Measurements from ENCODE around the gene RALBP1.

The RALBP1 gene

DNA sequence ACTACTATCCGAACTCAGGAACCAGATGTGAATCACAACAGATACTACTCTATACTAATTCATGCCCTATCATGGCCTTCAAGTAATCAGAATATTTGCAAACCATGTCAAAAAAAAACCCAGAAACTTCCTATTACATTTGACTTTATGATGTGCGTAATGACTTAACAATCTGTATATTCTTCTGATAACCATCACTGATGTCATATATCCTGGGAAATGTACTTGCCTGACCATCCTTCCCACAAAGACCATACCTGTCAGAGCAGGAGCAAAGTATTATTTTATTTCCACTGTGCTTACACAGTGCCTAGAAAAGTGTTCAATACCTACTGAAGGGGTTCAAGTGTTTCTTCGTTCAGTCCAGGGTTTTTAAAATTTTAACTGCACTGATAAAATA is 111.5 kb downstream of the RALBP1 start:
- DNase-seq (ENCODE audit: low read depth in 2 of 3, low spot score in 2 of 3): no peak

Data from activated CD8-positive, alpha-beta memory T cell treated with anti-CD3 and anti-CD28 coated beads for 48 hours (primary cell).